ENCODE data around the gene TMEM201. TPM values are rescaled to one million over a fixed set of nuclear protein-coding genes. Genes with fewer than 3 reads are reported as not detected.
A peak's percentile ranks its signal among the peaks of the same experiment; 100 is the strongest.
"Not testable (repeated sequence)": the region's sequence is repeated elsewhere in the genome, so short reads cannot be mapped to it uniquely, and the experiment has no call there.

Gene TMEM201
- total and polyA plus RNA-seq, 2 donors from 2014 or later = 9.1 to 13.2 TPM

GRCh38 chr1:9561429-9561828 is 27.3 kb upstream of the TMEM201 start:
- FAIRE-seq (peak; percentile 97), DNase-seq (peak in 2 of 5 donors; percentile 75 to 84)
- intact Hi-C loops (cut with DNase I) = no loop called here
- peak overlapping the region in 2 of 3 donors; percentile 21 to 29 for H3K9ac ChIP-seq (ENCODE audit: low read length in 3 of 3)
- H3K36me3 ChIP-seq (ENCODE audit: control insufficient read depth in 2 of 3, insufficient read depth in 3 of 3, low read length in 3 of 3) = peaks cover 0 to 3% (median 2%) of the 10 kb centered on the region in 3 donors
- TF ChIP-seq, protein P1, sequence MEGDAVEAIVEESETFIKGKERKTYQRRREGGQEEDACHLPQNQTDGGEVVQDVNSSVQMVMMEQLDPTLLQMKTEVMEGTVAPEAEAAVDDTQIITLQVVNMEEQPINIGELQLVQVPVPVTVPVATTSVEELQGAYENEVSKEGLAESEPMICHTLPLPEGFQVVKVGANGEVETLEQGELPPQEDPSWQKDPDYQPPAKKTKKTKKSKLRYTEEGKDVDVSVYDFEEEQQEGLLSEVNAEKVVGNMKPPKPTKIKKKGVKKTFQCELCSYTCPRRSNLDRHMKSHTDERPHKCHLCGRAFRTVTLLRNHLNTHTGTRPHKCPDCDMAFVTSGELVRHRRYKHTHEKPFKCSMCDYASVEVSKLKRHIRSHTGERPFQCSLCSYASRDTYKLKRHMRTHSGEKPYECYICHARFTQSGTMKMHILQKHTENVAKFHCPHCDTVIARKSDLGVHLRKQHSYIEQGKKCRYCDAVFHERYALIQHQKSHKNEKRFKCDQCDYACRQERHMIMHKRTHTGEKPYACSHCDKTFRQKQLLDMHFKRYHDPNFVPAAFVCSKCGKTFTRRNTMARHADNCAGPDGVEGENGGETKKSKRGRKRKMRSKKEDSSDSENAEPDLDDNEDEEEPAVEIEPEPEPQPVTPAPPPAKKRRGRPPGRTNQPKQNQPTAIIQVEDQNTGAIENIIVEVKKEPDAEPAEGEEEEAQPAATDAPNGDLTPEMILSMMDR (IDR thresholded peaks at IDR 0.05; ENCODE audit: borderline replicate concordance, extremely low read depth, insufficient read depth) = no peak
- peak overlapping the region; percentile 81 to 88 for H3K27ac ChIP-seq (ENCODE audit: low read depth in 2 of 2, low read length in 2 of 2)
- no peaks in the 10 kb centered on the region for H3K27me3 ChIP-seq (ENCODE audit: control insufficient read depth, insufficient read depth, low read length)
- H3K4me3 ChIP-seq (ENCODE audit: low read length in 3 of 3) = peak overlapping the region in 1 of 3 donors; percentile 0
- no peaks in the 10 kb centered on the region for H3K9me3 ChIP-seq (ENCODE audit: control insufficient read depth in 2 of 3, insufficient read depth in 1 of 3, low read length in 3 of 3)
- H3K4me1 ChIP-seq (ENCODE audit: control insufficient read depth in 2 of 3, insufficient read depth in 2 of 3, low read depth in 1 of 3, low read length in 3 of 3) = peaks cover 0 to 20% (median 4%) of the 10 kb centered on the region in 3 donors

GRCh38 chr1:9569267-9569666 is 19.4 kb upstream of the TMEM201 start:
- H3K27me3 ChIP-seq (ENCODE audit: control insufficient read depth, insufficient read depth, low read length) = no peaks in the 10 kb centered on the region

DNA sequence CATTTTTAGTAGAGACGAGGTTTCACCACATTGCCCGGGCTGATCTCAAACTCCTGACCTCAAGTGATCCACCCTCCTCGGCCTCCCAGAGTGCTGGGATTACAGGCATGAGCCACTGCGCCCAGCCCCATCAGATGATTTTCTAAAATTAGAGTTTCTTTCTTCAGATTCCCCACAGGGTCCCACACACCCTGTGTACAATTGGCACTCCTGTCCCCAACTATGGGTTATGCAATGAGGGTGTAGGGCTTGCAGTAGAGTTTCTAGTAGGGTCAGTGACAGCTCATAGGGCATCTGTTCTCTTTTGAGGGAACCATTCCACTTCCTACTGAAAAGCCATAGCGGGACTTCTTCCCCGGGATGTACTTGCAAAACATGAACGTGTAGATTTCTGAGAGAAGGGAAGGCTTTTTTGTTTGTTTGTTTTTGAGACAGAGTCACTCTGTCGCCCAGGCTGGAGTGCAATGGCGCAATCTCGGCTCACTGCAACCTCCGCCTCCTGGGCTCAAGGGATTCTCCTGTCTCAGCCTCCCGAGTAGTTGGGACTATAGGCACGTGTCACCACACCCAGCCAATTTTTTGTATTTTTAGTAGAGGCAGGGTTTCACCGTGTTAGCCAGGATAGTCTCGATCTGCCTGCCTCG is 17.7 kb upstream of the TMEM201 start:
- H3K27ac ChIP-seq (ENCODE audit: low read depth in 2 of 2, low read length in 2 of 2); H3K4me1 ChIP-seq (ENCODE audit: control insufficient read depth in 2 of 3, insufficient read depth in 2 of 3, low read depth in 1 of 3, low read length in 3 of 3); H3K4me3 ChIP-seq (ENCODE audit: low read length in 3 of 3); H3K9me3 ChIP-seq (ENCODE audit: control insufficient read depth in 2 of 3, insufficient read depth in 1 of 3, low read length in 3 of 3); H3K9ac ChIP-seq (ENCODE audit: low read length in 3 of 3); H3K27me3 ChIP-seq (ENCODE audit: control insufficient read depth, insufficient read depth, low read length); H3K36me3 ChIP-seq (ENCODE audit: control insufficient read depth in 2 of 3, insufficient read depth in 3 of 3, low read length in 3 of 3); intact Hi-C loops (cut with DNase I); FAIRE-seq; DNase-seq: not testable (repeated sequence)

More at GRCh38 chr1:9569267-9569666, 19.4 kb upstream of the TMEM201 start:
- Histone ChIP-seq H3K4me3 (ENCODE audit: low read length in 3 of 3) (no peak overlapping the region), H3K9ac (ENCODE audit: low read length in 3 of 3) (no peak overlapping the region), H3K36me3 (ENCODE audit: control insufficient read depth in 2 of 3, insufficient read depth in 3 of 3, low read length in 3 of 3) (no peaks in the 10 kb centered on the region), H3K27ac (ENCODE audit: low read depth in 2 of 2, low read length in 2 of 2) (no peak overlapping the region), H3K9me3 (ENCODE audit: control insufficient read depth in 2 of 3, insufficient read depth in 1 of 3, low read length in 3 of 3) (no peaks in the 10 kb centered on the region), H3K4me1 (ENCODE audit: control insufficient read depth in 2 of 3, insufficient read depth in 2 of 3, low read depth in 1 of 3, low read length in 3 of 3) (no peaks in the 10 kb centered on the region)
- TF ChIP-seq, protein P1 (IDR thresholded peaks at IDR 0.05; ENCODE audit: borderline replicate concordance, extremely low read depth, insufficient read depth) = no peak
- DNase-seq (no peak), FAIRE-seq (no peak)
- intact Hi-C loops (cut with DNase I) = no loop called here

GRCh38 chr1:9573723-9574122 is 15.0 kb upstream of the TMEM201 start:
- Histone ChIP-seq H3K4me1 (ENCODE audit: control insufficient read depth in 2 of 3, insufficient read depth in 2 of 3, low read depth in 1 of 3, low read length in 3 of 3) (no peaks in the 10 kb centered on the region), H3K27me3 (ENCODE audit: control insufficient read depth, insufficient read depth, low read length) (no peaks in the 10 kb centered on the region), H3K9me3 (ENCODE audit: control insufficient read depth in 2 of 3, insufficient read depth in 1 of 3, low read length in 3 of 3) (no peaks in the 10 kb centered on the region), H3K27ac (ENCODE audit: low read depth in 2 of 2, low read length in 2 of 2) (no peak overlapping the region), H3K4me3 (ENCODE audit: low read length in 3 of 3) (no peak overlapping the region), H3K9ac (ENCODE audit: low read length in 3 of 3) (no peak overlapping the region), H3K36me3 (ENCODE audit: control insufficient read depth in 2 of 3, insufficient read depth in 3 of 3, low read length in 3 of 3) (peaks cover 0 to 11% (median 6%) of the 10 kb centered on the region in 3 donors)
- TF ChIP-seq, protein P1 (IDR thresholded peaks at IDR 0.05; ENCODE audit: borderline replicate concordance, extremely low read depth, insufficient read depth) = peak; percentile 30
- peak in 1 of 5 donors; percentile 65 for DNase-seq
- no peak for FAIRE-seq
- intact Hi-C loops (cut with DNase I) = no loop called here
